NCI-H446 treated with DMSO at 0.1 percent for 48 hours (cell line): ENCODE data around the gene FAM171A1.

Source experiments
- DNase-seq: peaks from one replicate; lab custom pipeline; 2025; lab: John Stamatoyannopoulos, UW

The FAM171A1 gene

GRCh38 chr10:15374156-15374555 lies 3.1 kb upstream of the FAM171A1 start:
- DNase-seq: no peak

GRCh38 chr10:15373199-15373598 lies 2.1 kb upstream of the FAM171A1 start:
- no peak for DNase-seq

GRCh38 chr10:15370212-15370855 lies 755 bp downstream of the FAM171A1 start:
- DNase-seq: no peak

DNA sequence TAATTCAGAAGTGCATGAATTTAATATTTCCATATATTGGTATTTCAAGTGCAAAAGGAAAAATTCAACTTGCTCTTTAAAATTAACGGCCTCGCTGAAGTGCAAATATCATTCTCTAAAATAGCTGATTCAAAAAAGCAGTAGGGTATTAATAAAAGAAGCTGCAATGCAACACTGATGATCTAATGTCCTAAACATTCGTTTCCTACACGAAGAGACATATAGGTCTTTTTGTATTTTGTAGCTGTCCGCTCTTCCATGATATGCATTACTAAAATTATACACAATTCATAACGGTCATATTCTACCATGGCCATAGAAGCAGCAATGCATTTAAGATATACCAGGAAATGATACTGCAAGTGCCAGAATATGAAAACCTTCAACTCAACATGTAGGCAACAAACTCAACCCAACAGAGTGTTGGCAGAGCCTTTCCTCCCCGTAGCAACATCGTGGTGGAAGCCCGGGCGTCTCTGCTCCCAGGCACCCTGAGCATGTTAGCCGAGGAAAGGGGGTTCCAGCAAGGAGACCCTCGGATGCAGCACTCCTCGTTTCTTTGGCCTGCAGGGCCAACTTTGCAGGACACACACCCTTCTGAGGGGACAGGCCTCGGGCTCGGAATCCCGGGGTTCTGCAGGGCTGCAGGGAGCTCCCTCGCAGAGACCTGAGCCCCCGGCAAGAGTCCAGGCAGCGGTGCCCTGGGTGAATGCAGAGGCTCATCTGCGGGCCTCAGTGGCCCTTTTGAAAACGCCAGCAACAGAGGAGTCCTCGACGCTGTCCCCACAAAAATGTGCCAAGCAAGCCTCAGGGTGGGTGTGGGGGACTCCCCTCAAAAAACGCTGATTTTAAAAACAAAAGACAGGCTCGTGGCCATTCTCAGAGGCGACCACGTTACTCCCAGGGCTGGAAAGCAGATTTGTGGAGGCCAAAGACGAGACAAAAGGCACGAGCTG lies 1.6 kb downstream of the FAM171A1 start:
- DNase-seq: no peak

DNA sequence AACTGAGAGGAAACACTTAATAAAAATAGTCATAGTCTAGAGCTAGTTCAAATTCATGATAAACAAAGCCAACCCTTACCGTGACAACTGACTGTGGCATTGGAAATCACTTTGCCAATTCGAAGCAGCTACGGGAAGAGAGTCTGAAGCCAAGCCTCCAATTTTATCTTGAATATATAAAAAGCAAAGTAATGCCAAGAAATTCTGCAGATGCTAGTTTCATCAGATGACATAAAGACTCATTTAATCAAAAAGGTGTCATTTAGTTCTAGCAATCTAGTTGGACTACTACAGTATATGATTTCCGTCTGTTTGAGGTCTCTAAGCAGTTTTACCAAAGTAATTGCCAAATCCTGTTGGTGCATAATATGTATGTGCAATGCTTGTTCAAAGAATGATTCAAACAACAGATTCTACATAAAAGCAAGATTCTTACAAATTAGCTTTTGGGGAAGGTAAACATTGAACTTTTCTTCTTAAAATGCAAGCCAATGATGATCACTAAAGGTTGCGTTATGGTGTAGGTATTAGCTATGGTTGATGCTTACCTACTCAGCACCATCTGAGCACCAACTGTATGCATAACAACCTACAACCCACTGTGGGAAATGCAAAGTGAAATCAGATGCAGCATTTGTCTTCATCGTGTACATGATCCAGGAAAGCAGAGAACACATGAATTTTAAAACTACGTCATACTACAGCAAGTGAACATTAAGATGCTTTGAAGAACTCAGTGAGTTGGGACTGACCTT lies 2.8 kb downstream of the FAM171A1 start:
- no peak for DNase-seq

DNA sequence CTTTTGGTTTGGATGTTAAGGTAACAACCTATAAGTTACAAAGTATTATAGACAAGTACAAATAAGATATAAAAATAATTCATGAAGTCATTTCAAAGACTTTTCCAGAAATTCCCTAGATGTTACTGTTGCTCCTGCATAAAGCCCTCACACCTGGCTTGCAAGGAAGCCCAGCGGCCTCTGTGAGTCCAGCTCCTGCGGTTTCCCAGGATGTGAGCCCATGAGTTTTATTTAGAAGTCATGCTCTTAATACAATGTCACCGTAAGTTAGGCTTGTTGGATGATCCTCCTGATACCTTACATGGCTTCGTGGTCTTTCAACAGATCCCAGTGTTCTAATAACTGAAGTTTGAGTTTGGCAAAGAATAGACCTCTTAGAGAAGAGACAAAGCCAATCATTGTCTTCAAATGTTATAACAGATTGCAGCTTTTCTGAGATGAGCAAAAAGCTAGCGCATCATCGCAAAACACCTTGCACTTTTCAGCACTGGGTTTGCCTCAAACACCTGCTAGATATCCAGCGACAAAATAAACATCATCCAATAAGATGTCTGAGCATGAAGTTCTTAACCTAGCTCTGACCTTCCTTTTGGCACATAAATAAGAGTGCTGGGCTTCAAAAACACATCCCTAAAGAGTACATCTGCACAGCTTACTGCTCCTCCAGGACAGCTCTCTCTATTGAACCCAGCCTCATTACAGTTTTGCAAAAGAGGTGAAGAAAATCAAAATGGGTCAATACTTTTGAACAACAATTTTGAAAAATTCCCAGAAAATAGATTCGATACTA lies 3.6 kb downstream of the FAM171A1 start:
- DNase-seq: no peak

- no peak for DNase-seq
Observed at GRCh38 chr10:15365692-15366091, 5.4 kb downstream of the FAM171A1 start.

DNA sequence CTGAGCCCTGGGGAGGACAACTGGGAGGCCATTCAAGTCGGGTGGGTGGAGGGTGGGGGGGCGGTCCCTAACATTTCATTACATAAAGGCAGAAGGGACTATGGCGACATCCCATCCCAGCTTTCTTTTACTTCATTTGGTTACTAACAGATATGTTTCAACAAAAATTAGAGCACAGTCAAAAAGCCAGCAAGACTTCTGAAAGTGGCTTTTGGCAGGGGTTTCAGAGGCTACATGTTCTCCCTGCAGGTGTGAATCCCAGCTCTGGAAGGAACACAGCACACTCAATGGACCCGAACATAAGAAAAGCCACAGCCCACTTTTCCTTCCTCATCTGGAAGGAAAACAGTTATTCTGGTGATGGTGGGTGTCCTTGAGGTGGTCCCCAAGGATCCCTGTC lies 7.1 kb downstream of the FAM171A1 start:
- DNase-seq: no peak

- no peak for DNase-seq
Observed at GRCh38 chr10:15363031-15363430, 8.1 kb downstream of the FAM171A1 start.

GRCh38 chr10:15361131-15361530 lies 10.0 kb downstream of the FAM171A1 start:
- no peak for DNase-seq

DNA sequence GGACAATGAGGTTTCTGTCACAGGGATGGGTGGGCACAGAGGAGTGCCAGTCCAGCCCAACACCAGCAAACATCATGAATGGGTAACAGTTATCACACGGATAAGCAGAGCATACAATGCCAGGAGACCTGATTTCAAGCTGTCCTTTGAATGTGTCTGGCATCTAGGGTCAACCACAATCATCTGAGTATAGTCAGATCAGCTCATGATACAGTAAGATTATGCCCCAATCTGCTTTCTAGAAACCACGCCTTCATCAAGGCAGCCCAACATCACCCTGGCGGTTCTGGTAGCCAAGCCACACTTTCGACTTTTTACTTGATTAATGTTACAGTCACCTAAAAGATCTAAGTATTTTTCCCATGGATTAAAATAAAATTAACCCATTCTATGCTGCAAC lies 10.5 kb downstream of the FAM171A1 start:
- no peak for DNase-seq

- no peak for DNase-seq
Observed at GRCh38 chr10:15353471-15354017, 17.5 kb downstream of the FAM171A1 start.

DNA sequence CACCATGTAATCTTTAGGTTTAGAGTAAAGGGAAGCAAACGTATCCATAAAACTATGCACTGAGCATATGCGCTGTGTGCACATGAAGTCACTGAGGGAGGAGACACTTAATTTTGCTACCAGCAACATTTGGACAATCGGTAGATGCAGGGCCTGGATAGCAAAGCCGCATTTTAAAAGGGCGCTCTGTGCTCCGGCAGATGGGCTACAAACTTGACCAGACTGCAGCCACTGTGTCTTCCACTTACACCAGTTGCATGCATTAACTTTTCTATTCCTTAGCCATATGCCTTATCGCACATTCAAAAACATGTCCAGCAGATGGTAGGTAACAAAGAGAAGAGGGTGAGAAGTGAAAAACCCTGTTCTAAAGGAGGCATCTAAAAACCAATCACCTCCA lies 18.3 kb downstream of the FAM171A1 start:
- DNase-seq: no peak

- DNase-seq: no peak
Observed at GRCh38 chr10:15352201-15352600, 18.9 kb downstream of the FAM171A1 start.

- DNase-seq: no peak
Observed at GRCh38 chr10:15351099-15351820, 19.8 kb downstream of the FAM171A1 start.

DNA sequence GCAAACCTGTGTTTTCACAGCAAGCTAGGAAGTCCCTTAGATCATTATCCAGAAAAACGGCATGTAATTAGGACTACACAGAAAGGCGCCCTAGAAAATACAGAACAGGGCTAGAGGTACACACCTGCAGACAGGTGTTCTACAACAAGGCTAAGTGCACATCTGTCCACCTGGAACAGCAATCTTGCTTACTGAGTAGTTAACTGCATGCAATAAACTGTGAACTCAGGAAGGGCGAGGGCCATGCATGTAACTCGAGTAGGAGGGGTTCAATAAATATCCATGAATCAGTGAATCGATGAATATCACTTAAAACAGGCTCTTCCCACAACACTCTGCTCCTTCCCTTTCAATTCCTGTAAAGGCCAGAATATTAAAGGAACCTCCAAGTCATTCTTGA lies 22.0 kb downstream of the FAM171A1 start:
- no peak for DNase-seq

DNA sequence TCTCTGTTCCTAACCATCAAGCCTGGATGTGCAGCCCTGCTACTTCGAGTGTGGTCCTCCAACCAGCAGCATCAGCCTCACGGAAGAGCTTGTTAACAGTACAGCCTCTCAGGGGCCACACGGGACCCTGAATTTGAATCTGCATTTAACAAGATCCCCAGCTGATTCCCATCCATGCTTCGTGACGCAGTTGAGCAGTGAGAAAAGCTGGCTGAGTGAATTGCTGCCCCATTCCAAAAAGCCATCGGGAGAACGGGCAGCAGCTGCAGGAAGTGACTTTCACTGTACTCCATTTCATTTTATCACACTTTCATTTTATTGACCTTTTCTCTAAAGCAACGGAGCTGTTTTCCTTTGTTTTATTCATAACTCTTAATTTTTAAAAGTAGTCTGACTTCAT lies 22.5 kb downstream of the FAM171A1 start:
- no peak for DNase-seq

DNA sequence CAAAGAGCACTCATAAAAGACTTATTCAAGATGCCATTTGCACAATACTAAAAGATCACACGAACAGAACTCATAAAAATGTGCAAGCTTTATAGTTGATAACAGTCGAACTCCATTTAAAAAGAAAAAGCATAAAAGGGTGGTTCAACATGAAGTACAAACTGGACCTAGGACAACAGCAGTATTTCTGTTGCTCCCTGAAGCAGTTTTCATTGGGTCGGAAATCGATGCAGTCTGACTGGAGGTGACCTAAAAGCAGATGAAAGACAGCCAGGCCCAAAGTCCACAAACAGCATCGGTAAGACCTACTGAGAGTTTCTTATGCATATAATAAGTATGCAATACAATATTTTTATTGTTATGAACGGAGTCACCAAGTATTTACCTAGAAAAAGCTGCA lies 23.9 kb downstream of the FAM171A1 start:
- DNase-seq: no peak

GRCh38 chr10:15346440-15347141 lies 24.5 kb downstream of the FAM171A1 start:
- DNase-seq: no peak

DNA sequence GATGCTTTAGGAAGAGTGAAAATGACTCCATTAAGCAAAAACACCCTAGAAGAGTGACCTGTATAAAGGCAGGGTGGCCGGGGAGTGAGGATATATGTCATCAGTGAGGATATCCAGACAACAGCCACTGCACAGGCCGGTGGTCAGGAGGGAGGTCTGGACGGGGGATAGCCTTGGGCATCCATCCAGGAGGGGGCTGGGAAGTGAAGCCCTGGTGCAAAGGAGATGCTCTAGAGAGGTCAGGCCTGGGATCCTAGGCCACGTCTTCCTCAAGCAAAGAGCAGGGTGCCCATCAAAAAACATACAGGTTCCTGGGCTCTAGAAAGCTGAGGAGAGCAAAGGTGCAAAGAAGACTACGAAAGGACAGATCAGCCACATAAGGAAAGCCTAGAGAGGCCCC lies 25.6 kb downstream of the FAM171A1 start:
- DNase-seq: no peak
